GM19397 (cell line): ENCODE data around the gene MTHFD2L.
A peak's percentile ranks its signal among the peaks of the same experiment; 100 is the strongest.
"Not testable (repeated sequence)": the region's sequence is repeated elsewhere in the genome, so short reads cannot be mapped to it uniquely, and the experiment has no call there.

Experiments
- ATAC-seq: cut with Tn5 transposase; IDR thresholded peaks from one replicate; pipeline ENCODE4 v1.9.1; 2021; ENCODE audit warnings: mild to moderate bottlenecking, moderate library complexity; ENCODE audit not compliant: unreplicated experiment

Gene MTHFD2L

DNA sequence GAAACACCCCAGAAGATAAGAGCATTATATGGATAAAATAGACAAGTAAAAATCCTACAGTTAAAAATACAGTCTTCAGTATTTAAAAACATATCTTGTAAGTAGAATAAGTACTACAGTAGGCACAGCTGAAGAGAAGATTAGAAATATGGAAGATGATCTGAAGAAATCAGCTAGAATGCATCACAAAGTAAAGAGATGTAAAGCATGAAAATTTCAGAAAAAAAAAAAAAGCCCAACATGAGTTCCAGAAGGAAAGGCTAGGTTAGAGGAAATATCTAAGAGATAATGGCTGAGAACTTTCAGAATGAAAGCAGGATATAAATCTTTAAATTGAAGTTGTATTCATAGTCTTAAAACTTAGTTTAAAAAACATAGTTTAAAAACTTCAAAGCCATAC, 171.4 kb downstream of the MTHFD2L start:
- ATAC-seq = no peak

DNA sequence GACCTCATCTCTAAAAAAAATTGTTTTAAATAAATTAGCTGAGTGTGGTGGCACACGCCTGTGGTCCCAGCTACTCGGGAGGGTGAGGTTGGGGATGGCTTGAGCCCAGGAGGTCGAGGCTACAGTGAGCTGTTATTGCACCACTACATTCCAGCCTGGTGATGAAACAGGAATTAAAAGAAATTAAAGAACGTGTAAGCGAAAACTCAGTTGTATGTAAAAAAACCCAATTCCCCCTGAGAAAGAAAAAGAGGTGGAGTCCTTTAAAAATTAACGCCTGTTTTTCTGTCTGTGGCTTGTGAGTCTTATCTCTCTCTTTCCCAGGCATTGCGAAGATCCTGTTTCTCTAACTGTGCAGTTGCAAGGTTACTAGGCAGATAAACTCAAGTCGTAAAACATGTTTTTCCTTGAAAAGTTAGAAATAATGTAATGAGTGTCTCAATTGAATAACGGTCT, 172.4 kb downstream of the MTHFD2L start:
- no peak for ATAC-seq

DNA sequence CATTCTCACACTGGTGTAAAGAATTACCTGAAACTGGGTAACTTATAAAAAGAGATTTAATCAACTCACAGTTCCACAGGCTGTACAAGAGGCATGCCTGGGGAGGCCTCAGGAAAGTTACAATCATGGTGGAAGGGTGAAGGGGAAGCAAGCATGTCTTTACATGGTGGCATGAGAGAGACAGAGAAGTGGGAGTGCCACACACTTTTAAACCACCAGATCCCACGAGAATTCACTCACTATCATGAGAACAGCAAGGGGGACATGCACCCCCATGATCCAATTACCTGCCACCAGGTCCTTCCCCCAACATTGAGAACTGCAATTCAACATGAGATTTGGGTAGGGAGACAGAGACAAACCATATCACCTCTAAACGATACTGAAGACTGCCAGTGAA, 173.3 kb downstream of the MTHFD2L start:
- no peak for ATAC-seq

DNA sequence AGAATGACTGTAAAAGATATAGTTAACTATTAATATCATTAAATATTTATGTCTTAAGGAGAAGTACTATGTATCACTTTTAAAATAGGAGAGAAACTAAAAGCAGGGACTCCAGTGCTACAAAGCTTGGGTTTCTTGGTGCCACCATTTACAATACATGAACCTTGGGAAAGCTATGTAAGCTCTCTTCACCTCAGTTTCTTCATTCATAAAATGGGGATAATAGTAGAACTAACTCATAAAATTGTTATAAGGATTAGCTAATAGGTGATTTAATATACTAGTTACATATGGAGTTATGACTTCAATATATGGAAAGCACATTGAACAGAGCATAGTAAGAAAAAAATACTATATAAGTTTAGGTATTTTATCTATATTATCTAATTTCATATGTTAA, 174.0 kb downstream of the MTHFD2L start:
- ATAC-seq = no peak

DNA sequence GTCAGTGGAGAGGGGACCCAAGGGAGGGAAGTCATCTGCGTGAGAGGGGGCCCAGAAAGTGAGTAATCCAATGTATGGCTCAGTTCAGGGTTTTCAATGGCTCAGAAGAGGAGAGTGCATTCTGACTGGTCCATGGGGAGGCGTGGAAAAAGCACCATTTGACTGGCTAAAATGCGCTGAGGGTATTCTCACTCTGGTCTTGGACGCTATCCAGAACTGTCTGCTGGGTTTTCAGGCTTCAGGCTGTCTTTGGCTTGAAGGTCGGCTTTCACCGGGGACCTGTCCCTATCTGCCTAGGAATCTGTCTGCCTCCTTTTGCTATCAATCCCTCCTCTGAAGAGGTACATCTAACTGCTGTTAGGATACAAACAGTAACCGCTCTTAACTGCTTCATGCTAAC, 176.7 kb downstream of the MTHFD2L start:
- no peak for ATAC-seq

DNA sequence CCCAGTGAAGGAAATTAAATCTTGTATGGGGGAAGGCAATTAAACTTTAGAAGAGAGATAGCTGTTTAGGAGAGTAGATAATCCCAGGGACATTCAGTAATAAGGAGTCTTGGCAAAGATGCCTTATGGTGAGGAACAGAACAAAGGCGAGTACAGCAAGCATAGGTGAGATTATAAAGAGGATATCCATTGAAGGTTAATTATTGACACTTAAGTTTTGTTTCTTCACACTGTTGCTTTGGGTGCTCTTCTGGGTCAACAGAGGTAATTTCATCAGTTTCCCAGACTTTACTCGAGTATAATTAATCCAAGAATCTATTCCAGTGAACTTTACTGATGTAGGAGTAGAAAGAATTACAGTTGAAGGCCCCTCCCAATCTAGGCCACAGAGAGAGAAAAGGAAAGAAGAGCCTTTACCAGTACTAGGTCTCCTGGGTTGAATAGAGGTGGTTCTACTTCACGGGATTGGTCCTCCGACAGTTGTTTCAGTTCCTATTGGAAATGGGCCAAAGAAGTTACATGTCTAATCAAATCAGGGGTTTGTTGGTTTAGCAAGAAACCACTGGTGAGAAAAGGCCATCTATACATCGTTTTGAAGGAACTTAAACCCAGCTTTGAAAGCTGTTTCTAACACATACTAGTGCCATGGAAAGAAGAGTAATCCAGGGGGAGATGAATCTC, 177.6 kb downstream of the MTHFD2L start:
- ATAC-seq = peak; percentile 73

DNA sequence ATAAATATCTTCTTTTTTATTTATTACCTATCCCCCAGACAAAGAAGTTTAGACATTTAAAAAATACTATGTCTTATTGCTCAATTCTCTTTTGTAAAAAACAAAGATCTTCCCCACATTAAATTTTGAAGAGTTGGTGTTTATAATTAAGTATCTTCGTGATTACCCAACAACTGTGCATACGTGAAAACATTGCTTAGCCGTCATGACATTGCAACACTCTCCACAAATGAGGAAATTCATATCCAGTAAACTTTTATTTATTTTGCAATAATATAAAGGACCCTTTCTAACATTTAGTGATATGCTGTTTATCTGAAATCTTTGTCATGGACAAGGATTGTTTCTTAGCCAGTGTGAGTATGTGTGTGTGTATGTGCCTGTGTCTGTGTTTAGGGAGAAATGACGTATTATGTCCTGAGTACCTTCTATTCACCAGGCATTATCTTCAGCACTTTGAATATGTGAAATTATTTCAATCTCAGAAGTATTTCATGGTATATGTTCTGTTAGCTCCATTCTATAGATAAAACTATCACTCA, 180.9 kb downstream of the MTHFD2L start:
- ATAC-seq = no peak

DNA sequence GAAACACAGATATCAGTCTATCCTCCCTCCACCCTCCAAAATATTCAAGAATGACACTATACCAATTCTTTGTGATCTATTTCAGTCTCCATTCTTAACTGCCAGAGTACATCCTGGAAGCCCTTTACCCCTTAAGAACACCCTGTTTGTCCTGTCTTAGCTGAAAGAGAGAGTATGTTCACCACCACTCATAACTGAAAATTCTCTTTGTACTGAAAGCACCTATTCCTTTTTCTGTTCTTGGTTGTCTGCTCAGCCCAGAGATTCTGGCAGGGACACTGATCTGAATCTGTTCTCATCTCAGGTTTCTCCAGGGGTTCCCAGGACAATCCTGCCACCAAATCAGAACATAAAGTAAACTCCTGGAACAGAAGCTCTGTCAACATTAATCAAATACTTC, 181.6 kb downstream of the MTHFD2L start:
- peak; percentile 40 for ATAC-seq

DNA sequence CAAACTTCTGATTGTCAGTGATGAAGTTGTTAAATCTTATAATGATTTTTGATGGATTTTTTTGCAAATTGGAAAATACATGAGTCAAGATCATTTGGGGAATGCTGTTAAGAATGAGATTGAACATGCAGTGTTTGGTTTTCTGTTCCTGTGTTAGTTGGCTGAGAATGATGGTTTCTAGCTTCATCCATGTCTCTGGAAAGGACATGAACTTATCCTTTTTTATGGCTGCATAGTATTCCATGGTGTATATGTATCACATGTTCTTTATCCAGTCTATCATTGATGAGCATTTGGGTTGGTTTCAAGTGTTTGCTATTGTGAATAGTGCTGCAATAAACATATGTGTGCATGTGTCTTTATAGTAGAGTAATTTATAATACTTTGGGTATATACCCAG, 182.5 kb downstream of the MTHFD2L start:
- ATAC-seq = not testable (repeated sequence)

DNA sequence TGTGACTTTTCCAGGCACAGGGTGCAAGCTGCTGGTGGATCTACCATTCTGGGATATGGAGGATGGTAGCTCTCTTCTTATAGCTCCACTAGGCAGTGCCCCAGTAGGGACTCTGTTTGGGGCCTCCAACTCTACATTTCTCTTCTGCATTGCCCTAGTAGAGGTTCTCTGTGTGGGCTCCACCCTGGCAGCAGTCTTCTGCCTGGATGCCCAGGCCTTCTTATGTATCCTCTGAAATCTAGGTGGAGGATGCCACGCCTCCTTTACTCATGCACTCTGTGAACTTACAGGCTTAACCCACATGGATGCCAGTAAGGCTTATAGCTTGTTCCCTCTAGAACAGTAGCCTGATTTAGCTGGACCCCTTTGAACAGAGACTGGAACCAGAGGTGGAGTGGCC, 186.1 kb downstream of the MTHFD2L start:
- no peak for ATAC-seq
